HG02623 (cell line): ENCODE measurements around the gene BIRC6.

ENCODE experiments used
- ATAC-seq: cut with Tn5 transposase; IDR thresholded peaks from one replicate; pipeline ENCODE4 v1.9.1; 2021; ENCODE audit warnings: moderate library complexity; ENCODE audit not compliant: unreplicated experiment

BIRC6 gene

DNA sequence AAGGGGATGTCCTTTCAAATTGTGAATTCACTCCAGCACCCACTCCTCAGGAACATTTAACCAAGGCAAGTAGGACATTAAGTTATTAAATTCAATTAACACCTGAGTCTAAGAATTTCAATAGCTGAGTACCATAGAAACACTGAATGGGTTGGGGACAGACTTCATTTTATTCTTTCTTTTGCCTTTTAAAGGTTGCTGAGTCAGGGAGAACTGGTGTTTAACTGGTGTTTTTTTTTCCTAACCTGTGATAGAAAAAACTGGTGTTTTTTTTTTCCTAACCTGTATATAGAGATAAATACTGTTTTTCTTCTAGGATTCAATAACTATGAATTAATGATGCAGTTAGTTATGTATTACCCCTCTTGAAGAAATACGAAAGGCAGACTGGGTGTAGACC, 309.9 kb downstream of the BIRC6 start:
- no peak for ATAC-seq

DNA sequence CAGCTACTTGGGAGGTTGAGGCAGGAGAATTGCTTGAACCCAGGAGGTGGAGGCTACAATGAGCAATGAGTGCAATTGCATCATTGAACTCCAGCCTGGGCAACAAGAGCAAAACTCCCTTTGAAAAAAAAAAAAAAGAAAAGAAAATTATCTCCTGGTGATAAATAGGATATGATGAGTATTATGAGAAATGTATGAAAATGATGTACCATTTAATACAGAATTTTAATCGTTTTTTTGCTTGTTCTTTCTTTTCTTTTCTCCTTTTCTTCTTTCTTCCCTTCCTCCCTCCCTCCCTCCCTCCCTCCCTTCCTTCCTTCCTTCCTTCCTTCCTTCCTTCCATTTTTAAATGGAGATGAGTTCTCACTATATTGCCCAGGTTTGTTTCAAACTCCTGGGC, 311.4 kb downstream of the BIRC6 start:
- no peak for ATAC-seq
